GM12891 (cell line): Measurements from ENCODE around the gene GRPEL1.
A peak's percentile ranks its signal among the peaks of the same experiment; 100 is the strongest.

Experiments used
- DNase-seq: peaks from one replicate; pipeline ENCODE4 v3.0.0; 2011; ENCODE audit warnings: low spot score; ENCODE audit not compliant: insufficient read length
- FAIRE-seq: peaks from 2 replicates; lab custom pipeline; 2011; peaks lifted over from hg19 to GRCh38; lab: Jason Lieb, UNC
- PAX5 ChIP-seq: IDR thresholded peaks from 2 replicates; pipeline ENCODE4 v1.6.1; 2011; ENCODE audit warnings: low read length, moderate library complexity, mild to moderate bottlenecking; ENCODE audit not compliant: insufficient read depth, severe bottlenecking
- POLR2A ChIP-seq: IDR thresholded peaks from 2 replicates; pipeline ENCODE4 v1.6.1; 2011; ENCODE audit warnings: low read depth, low read length, control low read depth
- POLR2AphosphoS5 ChIP-seq: IDR thresholded peaks from 2 replicates; pipeline ENCODE4 v1.6.1; 2011; ENCODE audit warnings: low read depth, low read length, control low read depth
- POU2F2 ChIP-seq: IDR thresholded peaks from 2 replicates; pipeline ENCODE4 v1.6.1; 2011; ENCODE audit warnings: low read depth, mild to moderate bottlenecking, control low read depth, low read length, moderate library complexity
- SPI1 ChIP-seq: IDR thresholded peaks from 2 replicates; pipeline ENCODE4 v1.6.1; 2011; ENCODE audit warnings: low read depth, low read length, control low read depth
- TAF1 ChIP-seq: IDR thresholded peaks from 2 replicates; pipeline ENCODE4 v1.6.1; 2011; ENCODE audit warnings: low read depth, low read length, control low read depth

GRPEL1 gene

GRCh38 chr4:7029921-7030320 is 37.9 kb downstream of the GRPEL1 start:
- FAIRE-seq (no peak), DNase-seq (no peak)
- no peak for TF ChIP-seq POLR2A
- no peak for TF ChIP-seq POLR2AphosphoS5
- no peak for TF ChIP-seq PAX5
- TF ChIP-seq SPI1: no peak
- TF ChIP-seq TAF1: no peak
- no peak for TF ChIP-seq POU2F2

GRCh38 chr4:7029212-7029611 is 38.7 kb downstream of the GRPEL1 start:
- TF ChIP-seq POLR2AphosphoS5 (no peak), TAF1 (no peak), POU2F2 (no peak), POLR2A (no peak), PAX5 (no peak), SPI1 (no peak)
- no peak for FAIRE-seq
- no peak for DNase-seq

- no peak for FAIRE-seq
- DNase-seq: no peak
Measured at GRCh38 chr4:7027913-7028312, 40.0 kb downstream of the GRPEL1 start.

GRCh38 chr4:7027284-7027683 is 40.6 kb downstream of the GRPEL1 start:
- no peak for DNase-seq
- peak; percentile 91 for FAIRE-seq
- no peak for TF ChIP-seq TAF1
- no peak for TF ChIP-seq SPI1
- TF ChIP-seq POLR2AphosphoS5: no peak
- TF ChIP-seq POLR2A: no peak
- no peak for TF ChIP-seq PAX5
- TF ChIP-seq POU2F2: no peak

More at GRCh38 chr4:7027913-7028312, 40.0 kb downstream of the GRPEL1 start:
- no peak for TF ChIP-seq SPI1

- no peak for DNase-seq
- no peak for TF ChIP-seq TAF1
- TF ChIP-seq SPI1: no peak
- TF ChIP-seq POLR2AphosphoS5: no peak
- no peak for TF ChIP-seq PAX5
- no peak for TF ChIP-seq POLR2A
- TF ChIP-seq POU2F2: no peak
- no peak for FAIRE-seq
Measured at GRCh38 chr4:7026107-7026506, 41.8 kb downstream of the GRPEL1 start.

GRCh38 chr4:7025040-7025602 is 42.7 kb downstream of the GRPEL1 start:
- TF ChIP-seq POU2F2 (no peak), PAX5 (no peak), SPI1 (no peak), POLR2AphosphoS5 (no peak), TAF1 (no peak), POLR2A (no peak)
- no peak for FAIRE-seq
- no peak for DNase-seq

- TF ChIP-seq TAF1: no peak
- no peak for TF ChIP-seq POU2F2
- no peak for TF ChIP-seq PAX5
- no peak for TF ChIP-seq SPI1
- TF ChIP-seq POLR2AphosphoS5: no peak
- no peak for TF ChIP-seq POLR2A
- FAIRE-seq: no peak
- DNase-seq: no peak
Measured at GRCh38 chr4:7024336-7024890, 43.5 kb downstream of the GRPEL1 start.

GRCh38 chr4:7023901-7024300 is 44.0 kb downstream of the GRPEL1 start:
- no peak for DNase-seq
- no peak for FAIRE-seq
- TF ChIP-seq PAX5 (no peak), TAF1 (no peak)

GRCh38 chr4:7023486-7023885 is 44.4 kb downstream of the GRPEL1 start:
- FAIRE-seq (no peak), DNase-seq (no peak)
- no peak for TF ChIP-seq SPI1

- no peak for TF ChIP-seq POU2F2
- no peak for TF ChIP-seq POLR2A
- TF ChIP-seq PAX5: no peak
- no peak for TF ChIP-seq POLR2AphosphoS5
- TF ChIP-seq SPI1: no peak
- no peak for TF ChIP-seq TAF1
- FAIRE-seq: no peak
- no peak for DNase-seq
Measured at GRCh38 chr4:7021930-7022664, 45.8 kb downstream of the GRPEL1 start.

GRCh38 chr4:7021355-7021754 is 46.5 kb downstream of the GRPEL1 start:
- no peak for FAIRE-seq
- TF ChIP-seq POLR2A: no peak
- TF ChIP-seq SPI1: no peak
- TF ChIP-seq PAX5: no peak
- TF ChIP-seq POU2F2: no peak
- no peak for TF ChIP-seq POLR2AphosphoS5
- TF ChIP-seq TAF1: no peak

More at GRCh38 chr4:7021355-7021754, 46.5 kb downstream of the GRPEL1 start:
- DNase-seq: no peak
